Suppressor macrophage treated with lipopolysaccharide for 1 hour (primary cell): Measurements from ENCODE around the gene HNRNPF.
"Not testable (repeated sequence)": the region's sequence is repeated elsewhere in the genome, so short reads cannot be mapped to it uniquely, and the experiment has no call there.

Experiments used
- DNase-seq, 3 donors: peaks; one replicate each; pipeline ENCODE4 v3.0.0-alpha.2; 2020 to 2022

The HNRNPF gene

GRCh38 chr10:43396061-43396927 lies 12.7 kb downstream of the HNRNPF start:
- peak; percentile 63 to 86 (median 76) for DNase-seq

- no peak for DNase-seq
These were observed 13.4 kb downstream of the HNRNPF start for GRCh38 chr10:43395571-43396060.

GRCh38 chr10:43394868-43395267 lies 14.1 kb downstream of the HNRNPF start:
- no peak for DNase-seq

- peak; percentile 35 to 55 (median 44) for DNase-seq
These were observed 15.2 kb downstream of the HNRNPF start for GRCh38 chr10:43393606-43394360.

GRCh38 chr10:43393186-43393585 lies 15.8 kb downstream of the HNRNPF start:
- DNase-seq, result not testable (repeated sequence)

GRCh38 chr10:43392748-43393147 lies 16.2 kb downstream of the HNRNPF start:
- no peak for DNase-seq

GRCh38 chr10:43391496-43391895 lies 17.5 kb downstream of the HNRNPF start:
- no peak for DNase-seq

GRCh38 chr10:43390759-43391158 lies 18.2 kb downstream of the HNRNPF start:
- DNase-seq, result peak; percentile 46 to 53 (median 47)

GRCh38 chr10:43390333-43390732 lies 18.7 kb downstream of the HNRNPF start:
- no peak for DNase-seq

GRCh38 chr10:43389867-43390266 lies 19.1 kb downstream of the HNRNPF start:
- DNase-seq, result no peak

- no peak for DNase-seq
These were observed 21.3 kb downstream of the HNRNPF start for GRCh38 chr10:43387678-43388032.

- DNase-seq, result no peak
These were observed 21.9 kb downstream of the HNRNPF start for GRCh38 chr10:43386981-43387677.

- no peak for DNase-seq
These were observed 22.4 kb downstream of the HNRNPF start for GRCh38 chr10:43386549-43386948.

- no peak for DNase-seq
These were observed 23.5 kb downstream of the HNRNPF start for GRCh38 chr10:43385412-43386004.

- DNase-seq, result no peak
These were observed 24.4 kb downstream of the HNRNPF start for GRCh38 chr10:43384252-43385221.

- DNase-seq, result no peak
These were observed 25.6 kb downstream of the HNRNPF start for GRCh38 chr10:43383204-43383971.

GRCh38 chr10:43380610-43381222 lies 28.3 kb downstream of the HNRNPF start:
- DNase-seq, result no peak

GRCh38 chr10:43377424-43377883 lies 31.5 kb downstream of the HNRNPF start:
- DNase-seq, result no peak

- DNase-seq, result no peak
These were observed 32.1 kb downstream of the HNRNPF start for GRCh38 chr10:43376828-43377423.
